HG02610 (cell line): ENCODE results near the gene SH3D21.

ENCODE experiments used
- ATAC-seq: cut with Tn5 transposase; IDR thresholded peaks from one replicate; pipeline ENCODE4 v1.9.1; 2021; ENCODE audit warnings: mild to moderate bottlenecking, moderate library complexity; ENCODE audit not compliant: unreplicated experiment

The SH3D21 gene

DNA sequence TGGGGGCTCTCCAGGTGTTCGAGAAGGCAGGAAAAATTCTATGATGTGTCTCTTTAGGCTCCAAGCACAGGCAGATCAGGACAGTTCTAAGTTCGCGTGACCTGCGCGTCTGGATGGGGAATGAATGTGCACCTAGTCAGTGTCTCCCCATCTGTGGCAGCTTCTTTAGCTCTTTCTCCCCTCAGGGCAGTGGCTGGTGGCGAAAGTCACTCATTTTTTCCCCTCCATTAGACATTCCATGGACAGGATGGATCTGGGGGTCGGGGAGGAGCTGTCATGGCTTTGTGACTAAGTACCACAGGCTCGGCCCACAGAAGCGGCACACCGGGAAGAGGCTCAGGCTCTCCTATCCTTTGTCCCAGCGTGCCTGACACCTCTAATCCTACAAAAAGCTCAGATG, 48.3 kb downstream of the SH3D21 start:
- no peak for ATAC-seq

GRCh38 chr1:36355811-36356210, 49.6 kb downstream of the SH3D21 start:
- no peak for ATAC-seq

DNA sequence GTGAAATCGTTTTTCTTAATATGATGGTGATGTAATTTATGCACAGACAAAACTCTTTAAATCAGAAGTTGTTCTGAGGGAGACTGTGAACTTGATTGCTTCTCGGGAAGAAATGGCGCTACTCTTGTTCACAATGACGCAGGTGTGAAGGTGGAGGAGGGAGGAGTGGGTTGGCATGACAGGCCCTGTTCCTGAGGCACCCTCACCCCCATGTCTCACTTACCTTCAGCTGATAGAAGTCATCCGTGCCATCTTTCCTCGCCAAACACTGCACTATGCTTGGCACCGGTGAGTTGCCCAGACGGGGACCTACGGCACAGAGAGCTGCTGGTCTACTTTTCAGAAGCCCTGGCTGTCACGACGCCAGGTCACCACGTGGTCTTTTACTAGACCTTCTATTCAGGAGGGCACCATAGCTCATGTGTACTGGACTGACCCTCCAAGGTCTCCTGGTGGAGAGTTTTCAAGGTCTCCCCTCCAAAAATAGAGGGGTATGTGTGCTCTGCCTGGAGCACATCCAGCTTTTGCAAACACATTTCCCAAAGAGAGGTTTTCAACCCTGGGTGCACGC, 52.4 kb downstream of the SH3D21 start:
- no peak for ATAC-seq

GRCh38 chr1:36359383-36359782, 53.2 kb downstream of the SH3D21 start:
- ATAC-seq, result no peak

GRCh38 chr1:36359911-36360550, 53.9 kb downstream of the SH3D21 start:
- no peak for ATAC-seq

GRCh38 chr1:36365381-36365780, 59.2 kb downstream of the SH3D21 start:
- ATAC-seq, result no peak

DNA sequence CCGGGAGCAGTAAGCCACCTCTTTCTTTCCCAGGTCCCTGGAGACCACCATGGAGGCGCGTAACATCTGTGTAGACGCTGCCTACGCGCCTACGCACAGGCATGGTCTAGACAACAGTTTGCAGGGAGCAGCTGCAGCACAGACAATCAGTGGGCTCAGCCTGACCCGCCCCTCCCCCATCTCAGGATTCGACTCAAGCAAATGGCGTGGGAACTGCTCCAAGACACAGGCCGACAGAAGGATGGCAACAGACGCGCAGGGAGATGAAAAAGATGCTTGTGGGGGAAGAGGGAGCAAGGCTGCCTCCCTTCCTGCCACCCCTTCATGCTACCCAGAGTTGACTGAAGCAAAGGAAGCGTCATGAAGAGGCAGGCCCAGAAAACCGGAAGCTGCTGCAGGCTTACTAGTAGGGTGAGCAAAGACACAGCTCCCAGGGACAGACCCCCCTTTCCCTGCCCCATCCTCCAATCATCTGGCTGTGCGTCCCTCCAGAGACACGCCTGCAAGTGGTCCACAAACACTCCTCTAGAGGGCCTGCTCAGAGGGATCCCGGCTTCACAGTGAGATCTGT, 60.0 kb downstream of the SH3D21 start:
- ATAC-seq, result no peak

GRCh38 chr1:36367066-36367465, 60.9 kb downstream of the SH3D21 start:
- no peak for ATAC-seq

GRCh38 chr1:36367798-36368197, 61.6 kb downstream of the SH3D21 start:
- no peak for ATAC-seq

- ATAC-seq, result no peak
These were observed 63.1 kb downstream of the SH3D21 start for GRCh38 chr1:36369061-36369861.
